A673 (cell line): Measurements from ENCODE around the gene RAB28.

Source experiments
- CTCF ChIP-seq: fragments of 300-800, 200-600 bp; sonication (generic); conservative IDR thresholded peaks from 2 replicates; pipeline ENCODE4 v1.5.1; 2017; ENCODE audit warnings: low read depth, mild to moderate bottlenecking, antibody characterized with exemption, low read length, moderate library complexity, mixed read lengths
- EZH2 ChIP-seq: fragments of 200-600 bp; sonication (generic); IDR thresholded peaks from 2 replicates; pipeline ENCODE4 v1.6.1; 2017; ENCODE audit warnings: borderline replicate concordance, low read depth, mild to moderate bottlenecking, mixed read lengths, antibody characterized with exemption, low read length; ENCODE audit not compliant: poor library complexity, severe bottlenecking

GRCh38 chr4:13522282-13523104 lies 38.4 kb upstream of the RAB28 start:
- no peak for TF ChIP-seq EZH2
- no peak for TF ChIP-seq CTCF
